ACHN (cell line): ENCODE measurements around the gene LAMP2.
A peak's percentile ranks its signal among the peaks of the same experiment; 100 is the strongest.

Source experiments
- DNase-seq: peaks from one replicate; pipeline ENCODE4 v3.0.0-alpha.2; 2015
- in situ Hi-C: cut with HindIII; loops from 2 replicates; pipeline ENCODE4 v1.10.0; 2017; ENCODE audit warnings: low sequenced_read_pairs, low pct_ligation_motif_present, low pct_unique_long_range_greater_than_20kb

The LAMP2 gene

DNA sequence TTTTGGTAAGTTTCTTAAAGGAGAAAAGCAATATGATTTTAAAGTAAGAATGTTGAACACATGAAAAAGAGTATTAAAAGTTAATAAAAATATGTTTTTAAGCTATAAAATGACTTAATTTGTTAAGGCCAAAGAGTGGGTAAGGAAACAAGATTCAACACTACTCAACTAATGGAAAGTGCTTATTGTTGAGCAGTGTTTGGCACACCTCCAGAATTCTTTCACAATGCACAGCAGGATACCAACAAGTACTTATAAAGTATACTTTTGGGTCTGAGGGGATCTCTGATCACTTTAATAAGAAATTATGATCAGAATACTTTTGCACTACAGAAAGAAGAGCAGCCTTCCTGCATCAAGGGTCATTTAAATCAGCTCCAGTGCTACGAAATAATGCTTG lies 5.9 kb downstream of the LAMP2 start:
- in situ Hi-C loops, result no loop called here
- no peak for DNase-seq

DNA sequence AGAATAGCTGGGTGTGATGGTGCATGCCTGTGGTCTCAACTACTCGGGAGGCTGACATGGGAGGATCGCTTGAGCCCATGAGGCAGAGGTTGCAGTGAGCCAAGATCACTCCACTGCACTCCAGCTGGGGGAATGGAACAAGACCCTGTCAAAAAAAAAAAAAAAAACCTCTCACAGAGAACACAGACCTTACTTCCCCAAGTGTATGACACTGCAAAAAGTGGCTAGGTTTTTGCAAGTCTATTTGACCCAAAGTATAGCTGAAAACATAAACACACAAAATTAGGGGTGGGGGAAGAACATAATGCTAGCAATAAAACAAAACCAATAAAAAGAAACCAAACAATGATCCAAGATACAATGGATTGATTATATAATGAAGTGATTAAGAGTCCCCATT lies 6.7 kb downstream of the LAMP2 start:
- DNase-seq, result no peak

DNA sequence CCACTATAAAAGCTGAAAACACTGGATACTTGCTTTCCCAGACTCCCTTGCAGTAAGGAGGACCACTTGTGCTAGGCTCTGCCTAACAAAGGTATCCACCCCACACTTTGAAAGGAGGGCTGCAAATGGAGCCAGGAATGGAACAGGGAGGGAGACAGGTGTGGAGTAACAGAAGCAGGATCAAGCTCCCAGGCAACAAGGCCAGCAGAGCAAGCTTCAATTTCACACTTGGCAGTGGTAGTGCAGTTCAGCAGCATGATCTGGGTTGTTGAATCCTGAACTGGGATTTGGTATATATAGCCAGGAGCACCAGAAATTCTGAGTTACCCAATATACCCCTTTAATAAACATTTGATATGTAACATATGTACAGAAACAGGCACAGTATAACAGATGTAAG lies 9.8 kb downstream of the LAMP2 start:
- DNase-seq, result no peak
- in situ Hi-C loops, result no loop called here

More for the DNA sequence above, 6.7 kb downstream of the LAMP2 start:
- in situ Hi-C loops, result no loop called here

DNA sequence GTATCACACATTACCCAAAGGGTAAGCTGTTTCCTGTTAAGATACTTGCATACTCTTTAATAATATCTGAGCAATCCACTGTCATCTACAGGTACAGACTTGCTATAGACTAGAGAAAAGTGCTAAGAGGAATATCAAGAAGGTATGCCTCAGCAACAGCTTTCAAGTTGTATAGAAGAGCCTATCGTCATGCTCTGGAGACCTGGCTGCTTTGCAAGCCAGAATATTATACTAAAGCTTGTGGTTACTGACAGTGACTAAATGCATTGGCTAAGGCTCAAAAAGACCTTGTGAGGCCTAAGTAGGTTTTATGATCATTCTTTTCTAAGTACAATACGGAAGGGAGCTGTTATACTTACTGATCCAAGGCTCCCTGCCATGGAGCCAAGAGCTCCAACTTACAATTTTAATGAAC lies 11.3 kb downstream of the LAMP2 start:
- in situ Hi-C loops, result no loop called here

GRCh38 chrX:120456973-120457372 lies 12.1 kb downstream of the LAMP2 start:
- in situ Hi-C loops, result no loop called here

More for the DNA sequence above, 11.3 kb downstream of the LAMP2 start:
- DNase-seq, result peak; percentile 80

GRCh38 chrX:120453985-120454384 lies 15.1 kb downstream of the LAMP2 start:
- no peak for DNase-seq
- in situ Hi-C loops, result no loop called here

More at GRCh38 chrX:120456973-120457372, 12.1 kb downstream of the LAMP2 start:
- peak; percentile 69 for DNase-seq

DNA sequence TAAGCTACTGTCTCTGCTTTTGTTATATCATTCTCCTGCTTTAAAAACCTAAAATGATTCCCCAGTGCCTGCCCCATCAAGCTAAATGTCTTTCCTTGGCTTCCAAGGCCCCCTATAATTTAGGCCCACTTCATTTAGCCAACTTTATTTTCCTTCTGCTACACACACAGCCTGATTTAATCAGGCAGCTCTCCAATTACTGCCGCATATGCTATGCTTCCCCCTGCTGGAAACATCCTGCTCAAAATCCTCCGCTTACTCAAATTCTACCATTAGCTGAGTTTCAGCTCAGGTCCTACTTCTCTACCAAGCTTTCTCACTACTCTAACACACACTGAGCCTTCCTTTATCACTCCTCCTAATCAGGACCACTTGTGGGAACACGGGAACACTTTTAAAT lies 17.0 kb downstream of the LAMP2 start:
- DNase-seq, result no peak
- in situ Hi-C loops, result no loop called here

DNA sequence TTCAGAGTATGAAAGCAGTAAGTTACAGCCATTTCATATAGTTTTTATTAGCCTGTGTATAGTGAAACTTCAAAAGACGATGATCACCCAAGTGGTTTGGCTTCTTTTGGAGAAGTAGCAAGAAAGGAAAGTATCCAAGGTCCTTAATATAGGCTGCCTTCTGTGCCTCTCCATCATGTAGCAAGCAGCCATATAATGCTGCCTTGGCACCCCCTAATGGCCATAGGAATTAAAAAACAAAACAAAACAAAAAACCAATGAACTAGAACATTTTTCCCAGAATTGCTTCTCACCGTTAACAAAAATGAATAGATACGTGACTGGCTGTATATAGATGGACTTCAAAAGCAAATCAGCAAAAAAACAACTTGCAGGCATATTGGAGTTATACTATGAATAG lies 18.9 kb downstream of the LAMP2 start:
- DNase-seq, result peak; percentile 4

DNA sequence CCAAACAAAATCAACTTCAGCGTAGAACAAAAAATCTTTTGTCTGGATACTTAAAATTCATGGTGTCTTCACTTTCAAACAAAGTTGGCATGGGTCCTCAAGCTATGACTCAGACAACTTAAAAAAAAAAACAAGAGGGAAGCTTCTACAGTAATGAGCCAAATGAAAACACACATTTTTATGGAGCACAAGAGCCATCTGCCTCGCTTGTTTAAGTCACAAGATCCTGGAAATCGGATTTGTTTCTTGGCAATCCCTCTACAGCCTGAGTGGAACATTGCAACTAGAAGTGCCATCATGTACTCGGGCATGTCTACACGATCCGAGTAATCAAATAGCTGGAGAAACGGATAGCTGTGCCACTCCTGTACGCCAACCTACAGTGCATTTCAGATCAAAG lies 22.6 kb downstream of the LAMP2 start:
- in situ Hi-C loops, result no loop called here
- DNase-seq, result no peak

More for the DNA sequence above, 18.9 kb downstream of the LAMP2 start:
- in situ Hi-C loops, result no loop called here

DNA sequence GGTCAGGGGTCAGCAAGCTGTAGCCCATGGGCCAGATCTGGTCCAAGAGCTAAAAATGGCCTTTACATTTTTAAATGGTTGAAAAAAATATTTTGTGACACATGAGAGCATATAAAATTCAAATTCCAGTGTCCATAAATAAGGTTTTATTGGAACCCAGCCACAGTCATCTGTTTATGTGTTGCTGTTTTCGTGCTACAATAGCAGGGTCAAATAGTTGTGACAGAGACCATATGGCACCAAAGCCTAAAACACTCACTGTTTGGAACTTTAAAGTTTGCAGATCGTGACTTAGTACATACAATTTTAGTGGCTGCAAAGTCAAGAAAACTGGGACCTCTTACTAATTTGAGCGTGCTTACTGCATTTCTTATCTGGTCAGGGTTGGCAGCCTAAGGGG lies 29.2 kb downstream of the LAMP2 start:
- in situ Hi-C loops, result no loop called here
- DNase-seq, result no peak

GRCh38 chrX:120429776-120430540 lies 39.1 kb downstream of the LAMP2 start:
- no peak for DNase-seq
- in situ Hi-C loops, result no loop called here

DNA sequence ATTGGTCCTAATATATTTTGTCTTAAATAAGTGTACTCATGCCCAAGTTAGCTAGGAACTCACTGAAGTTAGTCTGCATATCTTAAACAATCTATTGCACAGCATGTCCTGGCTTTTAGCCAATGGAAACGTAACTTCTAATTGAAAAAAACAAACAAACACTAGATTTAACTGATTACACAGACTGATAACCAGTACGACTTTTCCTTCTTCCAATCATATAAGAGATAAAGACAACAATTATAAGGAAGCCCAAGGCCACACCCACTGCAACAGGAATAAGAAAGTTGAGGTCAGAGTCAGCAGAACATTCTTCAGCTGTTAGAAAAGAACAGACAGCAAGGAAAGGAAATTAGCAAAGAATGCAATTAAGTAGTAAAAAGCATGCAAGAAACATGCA lies 40.8 kb downstream of the LAMP2 start:
- in situ Hi-C loops, result no loop called here

DNA sequence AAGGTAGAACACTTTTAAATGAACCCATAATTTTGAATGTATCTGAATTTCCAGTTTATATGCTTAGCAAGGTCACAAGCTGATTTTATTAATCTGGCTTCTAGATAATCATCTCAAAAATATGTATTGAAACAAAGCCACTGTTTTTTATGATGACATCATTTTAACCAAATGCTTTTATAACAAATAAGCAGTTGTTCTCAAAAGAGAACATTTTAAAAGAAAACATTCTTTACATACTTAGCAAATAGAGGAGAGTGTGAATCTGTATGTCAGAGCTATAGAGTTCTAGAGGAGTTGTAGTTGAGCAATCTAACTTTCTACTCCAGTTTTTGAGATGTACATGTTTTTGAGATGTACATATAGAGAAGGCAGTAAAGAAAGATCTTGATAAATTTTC lies 42.5 kb downstream of the LAMP2 start:
- DNase-seq, result no peak
- in situ Hi-C loops, result no loop called here

More for the DNA sequence above, 40.8 kb downstream of the LAMP2 start:
- DNase-seq, result no peak

GRCh38 chrX:120419463-120419862 lies 49.6 kb downstream of the LAMP2 start:
- in situ Hi-C loops, result no loop called here
- DNase-seq, result no peak

- in situ Hi-C loops, result no loop called here
- DNase-seq, result no peak
Measured at GRCh38 chrX:120408168-120408567, 60.9 kb downstream of the LAMP2 start.

DNA sequence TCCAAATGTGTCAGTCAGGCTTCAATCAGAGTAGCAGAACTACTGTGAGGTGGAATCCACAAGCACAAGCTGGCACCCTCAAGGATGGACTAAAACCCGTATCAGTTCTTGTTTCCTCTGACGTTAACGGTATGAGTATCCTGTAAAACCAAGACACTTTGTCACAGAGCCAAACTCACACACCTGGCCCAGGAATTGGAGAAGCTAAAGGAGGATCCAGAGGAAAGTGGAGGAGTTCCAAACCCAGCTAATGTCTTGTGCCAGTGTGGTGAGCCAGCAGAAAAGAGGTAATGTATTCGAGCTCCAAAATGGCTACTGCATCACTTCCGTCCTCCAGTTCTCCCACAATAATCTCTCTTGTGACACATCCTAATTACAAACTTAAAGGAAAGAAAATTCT lies 62.5 kb downstream of the LAMP2 start:
- in situ Hi-C loops, result no loop called here
- DNase-seq, result no peak

DNA sequence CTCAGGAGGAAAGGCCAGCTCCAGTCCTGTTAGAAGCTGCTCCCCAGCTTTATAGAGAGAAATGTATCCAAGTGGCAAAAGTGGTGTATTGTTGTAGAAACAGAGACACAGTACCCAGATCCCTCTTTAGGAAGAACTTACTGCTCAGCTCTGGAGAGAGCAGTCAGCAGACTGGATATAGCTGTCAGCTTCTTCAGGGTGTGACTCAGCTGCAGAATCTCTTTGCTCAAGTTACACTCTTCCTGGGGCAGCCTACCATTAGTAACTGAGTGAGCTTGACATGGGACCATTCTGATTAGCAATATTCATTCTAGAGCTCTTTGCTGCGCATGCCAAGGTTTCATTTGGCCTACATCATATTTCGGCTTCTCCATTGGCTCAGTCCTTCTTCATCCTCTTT lies 66.7 kb downstream of the LAMP2 start:
- DNase-seq, result no peak
- in situ Hi-C loops, result no loop called here

DNA sequence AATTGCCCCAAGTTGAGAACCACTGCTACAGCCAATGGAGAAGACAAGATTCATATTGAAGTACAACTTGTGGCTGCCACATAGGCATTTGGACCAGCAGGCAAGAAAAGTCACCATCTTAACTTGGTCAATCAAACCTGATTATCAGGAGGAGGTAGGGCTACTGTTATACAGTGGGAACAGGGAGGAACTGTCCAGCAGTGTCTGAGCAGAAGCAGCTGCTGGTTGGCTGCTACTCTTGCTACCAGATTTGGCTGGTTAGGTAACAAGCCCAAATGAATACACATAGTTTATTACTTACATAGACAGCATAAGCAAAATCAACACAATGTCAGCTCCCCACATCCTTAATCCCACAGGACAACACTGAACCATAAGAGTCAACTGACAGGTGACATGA lies 67.8 kb downstream of the LAMP2 start:
- no peak for DNase-seq
- in situ Hi-C loops, result no loop called here

DNA sequence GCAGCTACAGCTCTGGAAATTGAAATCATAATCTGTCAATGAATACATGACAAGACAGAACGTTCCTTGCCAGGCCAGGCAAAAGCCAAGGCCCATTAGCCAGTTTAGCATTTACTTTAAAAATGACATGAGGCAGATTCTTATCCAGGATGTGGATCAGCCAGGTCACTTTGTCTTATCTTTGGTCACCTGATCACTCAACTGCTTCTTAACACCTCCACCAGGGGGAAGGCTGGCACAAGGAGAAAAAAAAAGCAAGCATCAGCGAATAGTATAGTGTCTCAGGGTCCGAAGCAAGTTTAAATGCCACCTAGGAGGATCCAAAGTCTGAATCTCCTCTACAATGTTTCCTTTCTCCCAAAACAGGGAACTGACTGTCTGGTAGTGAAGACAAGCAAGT lies 88.4 kb downstream of the LAMP2 start:
- DNase-seq, result peak; percentile 14
- in situ Hi-C loops, result no loop called here

DNA sequence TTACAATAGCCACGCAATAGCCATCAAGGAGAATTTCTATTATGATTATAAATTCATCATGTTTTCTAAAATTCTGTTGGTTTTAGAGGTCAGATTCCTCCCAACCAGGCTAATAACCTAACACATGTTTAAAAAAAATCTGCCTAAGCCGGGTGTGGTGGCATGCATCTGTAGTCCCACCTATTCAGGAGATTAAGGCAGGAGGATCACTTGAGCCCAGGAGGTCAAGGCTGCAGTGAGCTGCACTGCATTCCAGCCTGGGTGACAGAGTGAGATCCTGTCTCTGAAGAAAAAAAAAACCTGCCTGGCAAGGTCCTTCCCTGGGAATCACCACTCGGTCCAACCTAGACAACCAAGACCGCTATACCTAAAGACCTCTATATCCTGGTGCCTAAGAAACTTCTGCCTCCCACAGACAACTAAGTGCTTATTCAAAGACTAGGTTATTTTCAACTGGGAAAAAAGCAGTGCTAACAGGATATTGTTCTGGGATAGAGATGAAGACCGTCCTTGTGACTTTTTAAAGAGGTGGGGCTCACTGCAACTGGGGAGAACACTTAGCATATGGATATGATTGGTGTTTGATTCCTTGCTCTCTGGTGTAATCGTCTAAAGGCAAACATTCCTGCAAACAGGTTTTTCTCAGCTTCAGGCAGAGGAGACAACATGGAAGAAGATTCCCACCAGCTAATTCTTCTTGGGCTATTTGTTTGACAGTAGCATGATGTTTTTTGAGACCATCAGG lies 89.0 kb downstream of the LAMP2 start:
- no peak for DNase-seq
- in situ Hi-C loops, result no loop called here
